GM18907 (cell line): Measurements from ENCODE around the gene ITGB4.

ENCODE experiments used
- ATAC-seq: cut with Tn5 transposase; IDR thresholded peaks from one replicate; pipeline ENCODE4 v1.9.1; 2021; ENCODE audit warnings: mild to moderate bottlenecking, moderate library complexity; ENCODE audit not compliant: unreplicated experiment

Gene ITGB4

GRCh38 chr17:75720656-75721462 lies at the start of gene ITGB4:
TSS of gene ITGB4 (plus strand) at chr17:75721459. CDS start at chr17:75724704, 3,245 bp downstream.
- peak; percentile 42 for ATAC-seq

- ATAC-seq: no peak
Measured at GRCh38 chr17:75672011-75672410, 49.2 kb upstream of the ITGB4 start.

GRCh38 chr17:75673487-75673886 lies 47.8 kb upstream of the ITGB4 start:
- no peak for ATAC-seq

GRCh38 chr17:75676461-75676860 lies 44.8 kb upstream of the ITGB4 start:
- ATAC-seq: no peak

GRCh38 chr17:75679706-75680211 lies 41.5 kb upstream of the ITGB4 start:
- ATAC-seq: no peak

- no peak for ATAC-seq
Measured at GRCh38 chr17:75680431-75680830, 40.8 kb upstream of the ITGB4 start.

GRCh38 chr17:75681289-75681688 lies 40.0 kb upstream of the ITGB4 start:
- ATAC-seq: no peak

GRCh38 chr17:75683583-75683982 lies 37.7 kb upstream of the ITGB4 start:
- ATAC-seq: no peak

- no peak for ATAC-seq
Measured at GRCh38 chr17:75684249-75684648, 37.0 kb upstream of the ITGB4 start.

- no peak for ATAC-seq
Measured at GRCh38 chr17:75684924-75685323, 36.3 kb upstream of the ITGB4 start.

- no peak for ATAC-seq
Measured at GRCh38 chr17:75685499-75685898, 35.8 kb upstream of the ITGB4 start.

GRCh38 chr17:75688209-75688825 lies 32.9 kb upstream of the ITGB4 start:
- no peak for ATAC-seq

- ATAC-seq: peak; percentile 39
Measured at GRCh38 chr17:75689441-75689873, 31.8 kb upstream of the ITGB4 start.

GRCh38 chr17:75691371-75691791 lies 29.9 kb upstream of the ITGB4 start:
- ATAC-seq: no peak

GRCh38 chr17:75691801-75692626 lies 29.2 kb upstream of the ITGB4 start:
- no peak for ATAC-seq

GRCh38 chr17:75692976-75693375 lies 28.3 kb upstream of the ITGB4 start:
- ATAC-seq: no peak

- no peak for ATAC-seq
Measured at GRCh38 chr17:75693500-75694481, 27.5 kb upstream of the ITGB4 start.

- ATAC-seq: no peak
Measured at GRCh38 chr17:75694536-75694935, 26.7 kb upstream of the ITGB4 start.

- ATAC-seq: no peak
Measured at GRCh38 chr17:75695141-75695829, 26.0 kb upstream of the ITGB4 start.
